Ishikawa (cell line): ENCODE results near the gene TM4SF1.

Experiments
- CEBPB ChIP-seq: IDR thresholded peaks from 2 replicates; pipeline ENCODE4 v1.6.1; 2012
- CREB1 ChIP-seq: IDR thresholded peaks from 2 replicates; pipeline ENCODE4 v1.6.1; 2012; ENCODE audit warnings: low read depth
- EGR1 ChIP-seq: IDR thresholded peaks from 2 replicates; pipeline ENCODE4 v1.6.1; 2012
- EP300 ChIP-seq: IDR thresholded peaks from 2 replicates; pipeline ENCODE4 v1.6.1; 2012; ENCODE audit warnings: borderline replicate concordance
- FOXM1 ChIP-seq: IDR thresholded peaks from 2 replicates; pipeline ENCODE4 v1.6.1; 2012; ENCODE audit warnings: low read depth, borderline replicate concordance
- NFIC ChIP-seq: IDR thresholded peaks from 2 replicates; pipeline ENCODE4 v1.6.1; 2012
- RAD21 ChIP-seq: IDR thresholded peaks from 2 replicates; pipeline ENCODE4 v1.6.1; 2012; ENCODE audit warnings: low read depth
- TAF1 ChIP-seq: IDR thresholded peaks from 2 replicates; pipeline ENCODE4 v1.6.1; 2012; ENCODE audit warnings: low read depth, mild to moderate bottlenecking
- TCF12 ChIP-seq: IDR thresholded peaks from 2 replicates; pipeline ENCODE4 v1.6.1; 2012; ENCODE audit warnings: low read depth
- TEAD4 ChIP-seq: IDR thresholded peaks from 2 replicates; pipeline ENCODE4 v1.6.1; 2012
- YY1 ChIP-seq: IDR thresholded peaks from 2 replicates; pipeline ENCODE4 v1.6.1; 2012; ENCODE audit warnings: low read depth
- ZBTB7A ChIP-seq: IDR thresholded peaks from 2 replicates; pipeline ENCODE4 v1.6.1; 2012; ENCODE audit warnings: low read depth
- TF ChIP-seq, protein P1 (sequence below): IDR thresholded peaks from 2 replicates; pipeline ENCODE4 v1.6.1; 2012
- TF ChIP-seq, protein P2 (sequence below): IDR thresholded peaks from 2 replicates; pipeline ENCODE4 v1.6.1; 2012
- TF ChIP-seq, protein P3 (sequence below): IDR thresholded peaks from 2 replicates; pipeline ENCODE4 v1.6.1; 2012; ENCODE audit warnings: low read depth, mild to moderate bottlenecking

The TM4SF1 gene, protein sequence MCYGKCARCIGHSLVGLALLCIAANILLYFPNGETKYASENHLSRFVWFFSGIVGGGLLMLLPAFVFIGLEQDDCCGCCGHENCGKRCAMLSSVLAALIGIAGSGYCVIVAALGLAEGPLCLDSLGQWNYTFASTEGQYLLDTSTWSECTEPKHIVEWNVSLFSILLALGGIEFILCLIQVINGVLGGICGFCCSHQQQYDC

DNA sequence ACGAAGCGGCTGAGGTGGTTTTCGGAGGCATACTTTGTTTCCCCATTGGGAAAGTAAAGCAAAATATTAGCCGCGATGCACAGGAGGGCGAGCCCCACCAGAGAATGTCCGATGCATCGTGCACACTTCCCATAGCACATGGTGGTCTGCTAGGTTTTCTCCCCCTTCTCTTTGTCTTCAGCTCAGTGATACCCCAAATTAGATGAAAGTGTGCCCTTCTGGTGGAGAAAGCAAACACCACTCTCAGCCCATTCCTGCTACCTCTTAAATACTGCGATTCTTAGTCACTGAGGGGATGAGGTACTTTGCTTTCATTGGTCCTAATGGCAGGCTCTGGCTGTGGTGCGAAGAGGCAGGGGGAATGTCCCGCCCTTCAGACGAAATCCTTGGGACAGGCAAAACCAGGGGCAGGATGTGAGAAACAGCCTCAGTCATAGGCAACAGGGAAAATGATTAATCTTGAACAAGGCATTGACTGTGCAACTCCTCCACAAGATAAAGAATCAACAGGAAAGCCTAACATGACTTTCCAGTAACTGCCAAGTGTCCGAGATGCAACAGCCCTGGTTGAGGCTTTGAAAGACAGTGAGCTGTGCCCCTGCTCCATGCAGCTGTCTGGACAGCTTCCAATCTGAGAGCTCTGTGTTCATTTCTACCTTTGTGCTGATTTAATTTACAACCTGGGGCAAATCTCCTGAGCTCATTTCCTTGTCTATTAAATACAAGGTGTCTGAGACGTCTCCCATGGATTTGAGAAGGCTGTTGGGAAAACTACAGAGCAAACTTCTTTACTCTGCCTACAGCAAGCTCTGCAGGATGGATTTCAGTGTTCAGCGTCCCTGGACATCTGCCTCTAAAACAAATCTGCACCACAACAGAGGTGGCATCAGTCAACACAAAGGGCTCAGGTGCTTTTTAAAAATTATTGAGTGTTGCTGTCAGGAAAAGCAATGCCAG lies at the start of gene TM4SF1:
Gene TM4SF1 (minus strand): TSS at position 242 of the 957 bp plus-strand sequence. CDS start 102 bp downstream, at position 140.
- TF ChIP-seq TAF1 (no peak), TCF12 (no peak), CREB1 (no peak), CEBPB (no peak), ZBTB7A (no peak), EP300 (no peak), TEAD4 (no peak), NFIC (no peak), YY1 (no peak), RAD21 (no peak), FOXM1 (no peak), EGR1 (no peak)
- TF ChIP-seq, protein P1, sequence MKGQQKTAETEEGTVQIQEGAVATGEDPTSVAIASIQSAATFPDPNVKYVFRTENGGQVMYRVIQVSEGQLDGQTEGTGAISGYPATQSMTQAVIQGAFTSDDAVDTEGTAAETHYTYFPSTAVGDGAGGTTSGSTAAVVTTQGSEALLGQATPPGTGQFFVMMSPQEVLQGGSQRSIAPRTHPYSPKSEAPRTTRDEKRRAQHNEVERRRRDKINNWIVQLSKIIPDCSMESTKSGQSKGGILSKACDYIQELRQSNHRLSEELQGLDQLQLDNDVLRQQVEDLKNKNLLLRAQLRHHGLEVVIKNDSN = no peak
- TF ChIP-seq, protein P2, sequence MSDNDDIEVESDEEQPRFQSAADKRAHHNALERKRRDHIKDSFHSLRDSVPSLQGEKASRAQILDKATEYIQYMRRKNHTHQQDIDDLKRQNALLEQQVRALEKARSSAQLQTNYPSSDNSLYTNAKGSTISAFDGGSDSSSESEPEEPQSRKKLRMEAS = no peak
- TF ChIP-seq, protein P3, sequence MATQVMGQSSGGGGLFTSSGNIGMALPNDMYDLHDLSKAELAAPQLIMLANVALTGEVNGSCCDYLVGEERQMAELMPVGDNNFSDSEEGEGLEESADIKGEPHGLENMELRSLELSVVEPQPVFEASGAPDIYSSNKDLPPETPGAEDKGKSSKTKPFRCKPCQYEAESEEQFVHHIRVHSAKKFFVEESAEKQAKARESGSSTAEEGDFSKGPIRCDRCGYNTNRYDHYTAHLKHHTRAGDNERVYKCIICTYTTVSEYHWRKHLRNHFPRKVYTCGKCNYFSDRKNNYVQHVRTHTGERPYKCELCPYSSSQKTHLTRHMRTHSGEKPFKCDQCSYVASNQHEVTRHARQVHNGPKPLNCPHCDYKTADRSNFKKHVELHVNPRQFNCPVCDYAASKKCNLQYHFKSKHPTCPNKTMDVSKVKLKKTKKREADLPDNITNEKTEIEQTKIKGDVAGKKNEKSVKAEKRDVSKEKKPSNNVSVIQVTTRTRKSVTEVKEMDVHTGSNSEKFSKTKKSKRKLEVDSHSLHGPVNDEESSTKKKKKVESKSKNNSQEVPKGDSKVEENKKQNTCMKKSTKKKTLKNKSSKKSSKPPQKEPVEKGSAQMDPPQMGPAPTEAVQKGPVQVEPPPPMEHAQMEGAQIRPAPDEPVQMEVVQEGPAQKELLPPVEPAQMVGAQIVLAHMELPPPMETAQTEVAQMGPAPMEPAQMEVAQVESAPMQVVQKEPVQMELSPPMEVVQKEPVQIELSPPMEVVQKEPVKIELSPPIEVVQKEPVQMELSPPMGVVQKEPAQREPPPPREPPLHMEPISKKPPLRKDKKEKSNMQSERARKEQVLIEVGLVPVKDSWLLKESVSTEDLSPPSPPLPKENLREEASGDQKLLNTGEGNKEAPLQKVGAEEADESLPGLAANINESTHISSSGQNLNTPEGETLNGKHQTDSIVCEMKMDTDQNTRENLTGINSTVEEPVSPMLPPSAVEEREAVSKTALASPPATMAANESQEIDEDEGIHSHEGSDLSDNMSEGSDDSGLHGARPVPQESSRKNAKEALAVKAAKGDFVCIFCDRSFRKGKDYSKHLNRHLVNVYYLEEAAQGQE = no peak

DNA sequence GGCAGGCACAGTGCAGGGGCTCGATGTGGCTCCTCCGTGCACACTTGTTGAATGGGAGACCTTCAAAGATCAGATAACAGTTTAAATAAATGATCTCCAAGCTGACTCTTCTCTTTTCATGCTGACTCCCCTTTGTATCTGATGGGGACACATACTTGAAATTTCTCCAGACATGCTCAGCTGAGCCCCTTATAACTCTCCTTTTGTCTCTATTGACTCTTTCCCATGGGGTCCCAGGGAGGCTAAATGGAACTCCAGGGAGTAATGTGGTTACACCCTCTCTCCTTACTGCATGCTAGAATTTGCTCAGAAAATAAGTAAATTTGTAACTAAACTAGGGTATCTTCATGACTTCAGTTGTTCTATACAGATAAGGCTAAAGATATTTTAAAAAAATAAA lies 48.9 kb upstream of the TM4SF1 start:
- TF ChIP-seq, protein P3 = no peak
- no peak for TF ChIP-seq YY1
- no peak for TF ChIP-seq CEBPB
- TF ChIP-seq, protein P2 = no peak

DNA sequence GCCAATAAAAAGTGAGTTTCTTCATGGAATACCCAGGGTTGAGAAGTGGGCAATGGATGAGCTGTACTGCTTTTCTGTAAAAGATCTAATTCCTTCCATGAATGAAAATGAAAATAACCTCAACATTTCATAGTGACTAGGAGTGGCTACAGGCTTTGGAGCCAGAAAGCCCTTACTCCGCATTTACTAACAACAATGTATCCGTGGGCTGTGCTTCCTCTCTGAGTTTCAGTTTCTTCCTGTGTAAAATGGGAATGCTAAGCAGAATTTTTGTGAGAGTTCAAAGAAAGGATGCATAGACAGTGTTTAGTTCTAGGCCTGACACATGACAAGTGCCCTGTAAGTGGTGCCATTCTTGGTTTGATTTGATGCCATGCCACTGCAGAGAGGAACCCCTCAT lies 47.5 kb upstream of the TM4SF1 start:
- TF ChIP-seq, protein P3 = no peak
- TF ChIP-seq TCF12 = no peak
- TF ChIP-seq NFIC = no peak
- no peak for TF ChIP-seq RAD21
- TF ChIP-seq, protein P1 = no peak
- TF ChIP-seq FOXM1 = no peak
- TF ChIP-seq, protein P2 = no peak
- no peak for TF ChIP-seq TEAD4
- no peak for TF ChIP-seq ZBTB7A
- no peak for TF ChIP-seq EP300
- no peak for TF ChIP-seq TAF1
- no peak for TF ChIP-seq YY1
- no peak for TF ChIP-seq CEBPB
- no peak for TF ChIP-seq EGR1

DNA sequence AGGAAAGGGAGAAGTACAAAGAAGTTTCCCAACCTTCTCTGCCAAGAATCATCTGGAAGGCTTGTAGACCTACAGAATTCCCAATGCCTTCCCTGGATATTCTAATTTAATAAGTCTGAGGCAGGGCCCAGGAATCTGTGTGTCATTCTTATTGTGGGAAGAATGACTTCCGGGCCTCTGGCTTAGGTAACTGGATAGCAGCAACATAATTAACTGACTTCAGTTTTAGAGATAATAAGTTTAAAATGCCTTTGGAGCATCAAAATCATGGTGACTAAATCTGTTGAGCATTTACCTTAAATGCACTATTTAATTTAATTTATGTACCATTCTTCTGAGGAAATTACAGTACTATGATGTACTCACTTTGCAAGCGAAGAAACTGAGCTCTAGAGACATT lies 44.3 kb upstream of the TM4SF1 start:
- TF ChIP-seq TEAD4 (no peak), NFIC (no peak), CEBPB (no peak), CREB1 (no peak), FOXM1 (no peak), RAD21 (no peak), TAF1 (no peak), TCF12 (no peak), ZBTB7A (no peak), EP300 (no peak), EGR1 (no peak)
- TF ChIP-seq, protein P2 = no peak
- TF ChIP-seq, protein P3 = no peak
- TF ChIP-seq, protein P1 = no peak
